A549 (cell line): Measurements from ENCODE around the gene UNC45A. TPM values are rescaled to one million over a fixed set of nuclear protein-coding genes. Genes with fewer than 3 reads are reported as not detected.

Source experiments
- ATAC-seq, 2 experiments: fragments of 200-7000 bp in 1 of 2; fragments of >200 bp in 1 of 2; cut with Nextera tagmentation in 1 of 2; cut with Tn5 transposase in 1 of 2; 3 replicates each; pipeline versions ENCODE4 v1.8.0 to v1.9.1; 2018 to 2020; ENCODE audit warnings: mild to moderate bottlenecking in 1 of 2, moderate library complexity in 1 of 2
- CTCF ChIA-PET: fragments of 300-600 bp; sonication (Branson Sonifier 250); formaldehyde crosslinking; extraction: SDS; loops from one replicate; lab custom pipeline; 2021; ENCODE audit warnings: antibody characterized with exemption, inconsistent platforms; lab: Yijun Ruan, JAX
- POLR2A ChIA-PET: fragments of 350-600 bp; formaldehyde crosslinking; extraction: SDS; loops from one replicate; lab custom pipeline; 2021; ENCODE audit warnings: antibody characterized with exemption, inconsistent platforms; lab: Yijun Ruan, JAX
- DNase-seq, 2 experiments: peaks; one replicate each; pipeline versions ENCODE4 v3.0.0 to v3.0.0-alpha.2; 2011 to 2016; ENCODE audit warnings: low read depth in 1 of 2, low spot score in 1 of 2
- FAIRE-seq: peaks from 2 replicates; lab custom pipeline; 2011; peaks lifted over from hg19 to GRCh38; lab: Jason Lieb, UNC
- H3K27ac ChIP-seq, 2 experiments: fragments of >200 bp; sonication (Bioruptor Twin); formaldehyde crosslinking; 3 replicates each; pipeline ENCODE4 v1.5.1; 2016 to 2017
- H3K4me1 ChIP-seq: fragments of >200 bp; sonication (Bioruptor Twin); formaldehyde crosslinking; 3 replicates; pipeline ENCODE4 v1.6.1; 2016
- H3K4me2 ChIP-seq: fragments of >200 bp; sonication (Bioruptor Twin); formaldehyde crosslinking; 3 replicates; pipeline ENCODE4 v1.6.1; 2016
- H3K4me3 ChIP-seq: fragments of >200 bp; sonication (Bioruptor Twin); formaldehyde crosslinking; 3 replicates; pipeline ENCODE4 v1.5.1; 2016
- H3K9me3 ChIP-seq: fragments of >200 bp; sonication (Bioruptor Twin); formaldehyde crosslinking; 3 replicates; pipeline ENCODE4 v1.6.1; 2016
- CBX8 ChIP-seq: fragments of 200-600 bp; sonication (generic); IDR thresholded peaks from 2 replicates; pipeline ENCODE4 v1.6.1; 2016
- EHF ChIP-seq: fragments of 250-450 bp; sonication (Bioruptor Pico); IDR thresholded peaks from 2 replicates; pipeline ENCODE4 v1.5.0; 2020; ENCODE audit warnings: mild to moderate bottlenecking
- ESRRA ChIP-seq: fragments of 150-350 bp; IDR thresholded peaks from 2 replicates; pipeline ENCODE4 v1.6.1; 2014; ENCODE audit warnings: mild to moderate bottlenecking, low read length, borderline replicate concordance
- FOSB ChIP-seq: fragments of 250-450 bp; sonication (Bioruptor Pico); IDR thresholded peaks from 2 replicates; pipeline ENCODE4 v1.5.0; 2020; ENCODE audit warnings: mild to moderate bottlenecking, moderate library complexity
- FOXS1 ChIP-seq: fragments of 250-450 bp; sonication (Bioruptor Pico); IDR thresholded peaks from 2 replicates; pipeline ENCODE4 v1.5.0; 2020; ENCODE audit warnings: mild to moderate bottlenecking, moderate library complexity
- HEYL ChIP-seq: fragments of 250-450 bp; sonication (Bioruptor Pico); IDR thresholded peaks from 2 replicates; pipeline ENCODE4 v1.8.0; 2021; ENCODE audit warnings: mild to moderate bottlenecking, moderate library complexity
- JUNB ChIP-seq: fragments of >200 bp; sonication (Bioruptor Twin); formaldehyde crosslinking; IDR thresholded peaks from 2 replicates; pipeline ENCODE4 v1.6.1; 2016
- KDM1A ChIP-seq: fragments of 200-600 bp; sonication (generic); IDR thresholded peaks from 2 replicates; pipeline ENCODE4 v1.6.1; 2016; ENCODE audit warnings: low read depth, mild to moderate bottlenecking
- MAFK ChIP-seq: fragments of 450-650 bp; IDR thresholded peaks from 2 replicates; pipeline ENCODE4 v1.6.1; 2014; ENCODE audit not compliant: partially characterized antibody
- NFE2L2 ChIP-seq: fragments of 150-350 bp; conservative IDR thresholded peaks from 2 replicates; pipeline ENCODE4 v1.6.1; 2014; ENCODE audit warnings: low read length
- POLR2AphosphoS2 ChIP-seq: conservative IDR thresholded peaks from 2 replicates; pipeline ENCODE4 v1.6.1; 2012; ENCODE audit warnings: low read length, improper control_type of control experiment, inconsistent platforms
- RCOR1 ChIP-seq: fragments of 150-350 bp; IDR thresholded peaks from 2 replicates; pipeline ENCODE4 v1.6.1; 2014; ENCODE audit warnings: antibody characterized with exemption, low read length, low read depth
- RNF2 ChIP-seq: fragments of 200-600 bp; sonication (generic); IDR thresholded peaks from 2 replicates; pipeline ENCODE4 v1.6.1; 2016; ENCODE audit warnings: low read depth, mild to moderate bottlenecking, antibody characterized with exemption, moderate library complexity, borderline replicate concordance
- ZFP36 ChIP-seq: fragments of 450-650 bp; IDR thresholded peaks from 2 replicates; pipeline ENCODE4 v1.6.1; 2014; ENCODE audit warnings: borderline replicate concordance; ENCODE audit not compliant: partially characterized antibody
- ZNF302 ChIP-seq: fragments of 250-450 bp; sonication (Bioruptor Pico); IDR thresholded peaks from 2 replicates; pipeline ENCODE4 v1.9.0; 2021; ENCODE audit warnings: inconsistent platforms, mild to moderate bottlenecking, moderate library complexity
- ZSCAN20 ChIP-seq: fragments of 250-450 bp; sonication (Bioruptor Pico); IDR thresholded peaks from 2 replicates; pipeline ENCODE4 v1.8.0; 2022; ENCODE audit warnings: mild to moderate bottlenecking, moderate library complexity
- whole genome bisulfite sequencing: methylation state at CpG from one replicate; pipeline ENCODE4 v1.1.6; 2017; ENCODE audit errors: missing lambda C conversion rate; 5-methylcytosine and 5-hydroxymethylcytosine counted together
- polyA plus RNA-seq, 4 experiments: library from polyadenylated mRNA; depleted of rRNA in 3 of 4; stranded (reverse); fragments of >200 nt; fragmentation: RNase III in 1 of 4; extraction: RNeasy Plus Mini Kit Qiagen cat#74134 plus additional on column Dnase treatment in 1 of 4; gene quantifications; 2 replicates in 3 of 4; 3 replicates in 1 of 4; pipeline ENCODE4 v1.2.3, GENCODE V29; 2011 to 2017
- TF ChIP-seq, protein P1 (sequence below): fragments of >200 bp; sonication (Bioruptor Twin); formaldehyde crosslinking; IDR thresholded peaks from 3 replicates; pipeline ENCODE4 v1.6.1; 2016
- TF ChIP-seq, protein P2 (sequence below): IDR thresholded peaks from 2 replicates; pipeline ENCODE4 v1.6.1; 2012

The UNC45A gene
- polyA plus RNA-seq, 2 of the 4 experiments (the other 2 are of a cell fraction) = 48.2 to 80.4 TPM

DNA sequence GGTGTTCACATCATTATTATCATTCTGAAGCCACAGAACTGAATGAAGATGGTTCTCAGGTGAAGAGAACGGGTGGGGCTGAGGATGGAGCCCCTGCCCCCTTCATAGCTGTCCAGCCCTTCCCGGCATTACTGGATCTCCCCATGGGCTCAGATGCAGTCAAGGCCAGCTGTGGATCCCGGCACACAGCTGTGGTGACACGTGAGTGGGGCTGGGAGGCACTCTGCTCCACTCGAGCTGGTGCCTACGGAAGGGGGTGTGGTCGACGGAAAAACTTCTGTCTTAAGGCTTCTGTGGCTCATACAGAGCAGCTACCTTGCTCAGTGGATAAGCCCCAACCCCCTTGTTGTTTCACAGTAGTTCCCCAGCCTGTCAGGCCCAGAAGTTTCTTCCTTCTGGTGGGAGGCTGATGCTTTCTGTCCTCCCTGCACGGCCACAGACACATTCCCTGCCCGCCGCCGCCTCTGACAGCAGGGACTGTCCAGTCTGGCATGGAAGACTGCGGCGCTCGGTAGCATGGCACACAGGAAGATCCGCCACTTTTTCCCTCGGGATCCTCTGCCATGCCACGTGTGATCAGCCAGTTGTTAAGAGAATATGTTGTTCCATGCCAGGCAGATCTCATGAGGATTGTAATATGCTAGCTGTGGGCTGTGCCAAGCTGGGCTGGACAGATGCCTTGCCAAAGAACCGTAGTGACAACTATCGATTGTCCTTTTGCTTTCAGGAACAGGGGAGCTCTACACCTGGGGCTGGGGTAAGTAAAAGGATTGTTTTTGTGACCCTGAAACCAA lies 25.4 kb downstream of the UNC45A start:
- POLR2A ChIA-PET = no interaction called here

DNA sequence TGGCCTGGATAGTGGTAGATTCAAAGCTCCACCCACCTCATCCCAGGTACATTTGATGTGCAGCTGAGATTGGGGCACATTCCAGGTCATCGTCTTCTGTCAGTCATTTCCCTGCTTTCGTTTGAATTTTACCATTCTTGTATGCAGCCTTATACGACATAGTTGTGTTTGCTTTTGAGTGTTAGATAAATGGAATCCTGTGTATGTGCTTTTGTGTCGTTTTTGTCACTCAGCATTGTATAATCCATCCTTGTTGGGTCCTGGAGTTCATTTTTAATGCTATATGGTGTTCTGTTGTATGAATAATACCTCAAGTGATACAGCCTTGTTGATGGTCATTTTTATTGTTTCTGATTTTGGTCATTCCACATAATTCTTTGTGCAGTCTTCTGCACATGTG lies 26.9 kb downstream of the UNC45A start:
- H3K4me1 ChIP-seq = peaks cover 1% of the 10 kb centered on the region; the same call in 1 of the 3 replicates
- CTCF ChIA-PET = interaction anchor here (1.1 to 25.4 kb wide), 6 partner anchors 7 to 262 kb away, joined by 3 to 536 read pairs (median 165); partner anchors contain the start of genes HDDC3 and UNC45A
- ATAC-seq (no peak), DNase-seq (no peak), FAIRE-seq (no peak)
- TF ChIP-seq NFE2L2 (no peak), EHF (CRISPR knock-in tag) (no peak), JUNB (no peak), MAFK (no peak)
- POLR2A ChIA-PET = no interaction called here
- no peaks in the 10 kb centered on the region for H3K9me3 ChIP-seq
- H3K4me3 ChIP-seq = no peak overlapping the region
- no peak overlapping the region for H3K27ac ChIP-seq
- H3K4me2 ChIP-seq = no peak overlapping the region
- 67% methylated on average over 4 of the region's 4 CpGs for WGBS

More for the DNA sequence above, 25.4 kb downstream of the UNC45A start:
- no peak for ATAC-seq
- TF ChIP-seq ZFP36 = no peak
- no peak for TF ChIP-seq JUNB
- no peak for TF ChIP-seq ZNF302 (CRISPR knock-in tag)
- no peak for TF ChIP-seq POLR2AphosphoS2
- no peak for TF ChIP-seq FOXS1 (CRISPR knock-in tag)
- TF ChIP-seq ESRRA = no peak
- TF ChIP-seq KDM1A = no peak
- no peak for TF ChIP-seq RCOR1
- TF ChIP-seq, protein P1, sequence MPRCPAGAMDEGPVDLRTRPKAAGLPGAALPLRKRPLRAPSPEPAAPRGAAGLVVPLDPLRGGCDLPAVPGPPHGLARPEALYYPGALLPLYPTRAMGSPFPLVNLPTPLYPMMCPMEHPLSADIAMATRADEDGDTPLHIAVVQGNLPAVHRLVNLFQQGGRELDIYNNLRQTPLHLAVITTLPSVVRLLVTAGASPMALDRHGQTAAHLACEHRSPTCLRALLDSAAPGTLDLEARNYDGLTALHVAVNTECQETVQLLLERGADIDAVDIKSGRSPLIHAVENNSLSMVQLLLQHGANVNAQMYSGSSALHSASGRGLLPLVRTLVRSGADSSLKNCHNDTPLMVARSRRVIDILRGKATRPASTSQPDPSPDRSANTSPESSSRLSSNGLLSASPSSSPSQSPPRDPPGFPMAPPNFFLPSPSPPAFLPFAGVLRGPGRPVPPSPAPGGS = no peak
- no peak for TF ChIP-seq ZSCAN20
- TF ChIP-seq, protein P2, sequence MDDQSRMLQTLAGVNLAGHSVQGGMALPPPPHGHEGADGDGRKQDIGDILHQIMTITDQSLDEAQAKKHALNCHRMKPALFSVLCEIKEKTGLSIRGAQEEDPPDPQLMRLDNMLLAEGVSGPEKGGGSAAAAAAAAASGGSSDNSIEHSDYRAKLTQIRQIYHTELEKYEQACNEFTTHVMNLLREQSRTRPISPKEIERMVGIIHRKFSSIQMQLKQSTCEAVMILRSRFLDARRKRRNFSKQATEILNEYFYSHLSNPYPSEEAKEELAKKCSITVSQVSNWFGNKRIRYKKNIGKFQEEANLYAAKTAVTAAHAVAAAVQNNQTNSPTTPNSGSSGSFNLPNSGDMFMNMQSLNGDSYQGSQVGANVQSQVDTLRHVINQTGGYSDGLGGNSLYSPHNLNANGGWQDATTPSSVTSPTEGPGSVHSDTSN = no peak
- TF ChIP-seq HEYL = no peak
- TF ChIP-seq CBX8 = no peak
- TF ChIP-seq FOSB (CRISPR knock-in tag) = no peak
- H3K4me2 ChIP-seq = no peak overlapping the region
- no peak overlapping the region for H3K27ac ChIP-seq
- peaks cover 14% of the 10 kb centered on the region for H3K4me1 ChIP-seq
- H3K9me3 ChIP-seq = no peaks in the 10 kb centered on the region
- CTCF ChIA-PET = interaction anchor here (0.6 to 25.4 kb wide), 8 partner anchors 9 to 311 kb away, joined by 3 to 536 read pairs (median 99); partner anchors contain the start of genes HDDC3 and UNC45A
- no peak for DNase-seq
- FAIRE-seq = no peak
- 89% methylated on average over 20 of the region's 20 CpGs for WGBS
- no peak overlapping the region for H3K4me3 ChIP-seq

DNA sequence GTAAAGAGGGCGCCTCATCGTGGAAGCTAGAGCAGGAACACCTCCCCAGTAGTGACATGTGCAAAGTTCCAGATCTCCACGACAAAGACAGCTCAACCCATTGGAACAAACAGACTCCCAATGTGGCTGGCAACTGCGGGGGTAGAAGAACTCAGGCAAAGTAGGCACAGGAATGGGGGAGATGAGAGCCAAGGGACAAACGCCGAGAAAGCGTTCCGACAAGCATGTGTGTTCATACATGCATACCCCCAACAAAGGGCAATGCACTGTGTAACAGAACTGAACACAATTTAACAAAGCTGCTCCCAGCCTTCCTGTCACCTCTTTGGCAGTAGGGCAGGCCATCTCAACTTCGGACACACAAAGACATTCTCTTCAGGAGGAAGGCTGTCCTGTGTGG lies 31.2 kb downstream of the UNC45A start:
- no peak overlapping the region for H3K4me3 ChIP-seq
- no peak for ATAC-seq
- no peak overlapping the region for H3K27ac ChIP-seq
- H3K4me1 ChIP-seq = no peaks in the 10 kb centered on the region
- H3K4me2 ChIP-seq = no peak overlapping the region
- H3K9me3 ChIP-seq = no peaks in the 10 kb centered on the region
- WGBS = 89% methylated on average over 9 of the region's 9 CpGs
- ChIA-PET CTCF (interaction anchor here (1.0 to 7.6 kb wide), 7 partner anchors 7 to 86 kb away, joined by 3 to 127 read pairs (median 4); partner anchors contain the start of gene UNC45A), POLR2A (no interaction called here)
- TF ChIP-seq RNF2 = no peak
- TF ChIP-seq, all 56 proteins: peak for 0
- FAIRE-seq (no peak), DNase-seq (no peak)
